ENCODE results near the gene TMUB2.
"Not testable (repeated sequence)": the region's sequence is repeated elsewhere in the genome, so short reads cannot be mapped to it uniquely, and the experiment has no call there.

TMUB2 gene

DNA sequence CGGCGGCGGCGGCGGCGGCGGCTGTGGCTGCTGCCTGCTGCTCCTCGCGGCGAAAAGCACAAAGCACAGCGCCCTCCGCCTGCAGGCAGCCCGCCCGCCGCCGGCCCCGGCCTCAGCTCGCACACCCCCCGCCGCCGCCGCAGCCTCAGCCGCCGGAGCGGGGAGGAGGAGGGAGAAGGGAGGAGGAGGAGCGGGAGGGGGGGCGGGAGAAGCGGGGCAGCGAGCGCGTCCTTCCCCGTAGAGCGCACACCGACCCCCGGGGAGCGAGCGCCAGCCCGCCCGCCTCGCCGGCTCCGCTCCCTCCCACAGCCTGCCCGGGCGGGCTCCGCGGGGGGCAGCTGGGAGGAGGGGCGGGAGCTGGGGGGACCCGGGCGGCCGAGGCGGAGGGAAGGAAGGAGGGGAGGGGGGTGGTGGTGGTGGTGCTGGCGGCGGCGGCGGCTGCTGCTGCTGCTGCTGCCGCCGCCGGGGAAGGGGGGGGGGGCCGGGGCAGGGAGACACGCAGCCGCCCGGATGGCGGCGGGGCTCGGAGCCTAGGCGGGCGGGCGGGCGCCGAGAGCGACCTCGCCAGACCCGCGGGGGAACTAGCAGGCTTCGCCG, 32.9 kb downstream of the TMUB2 start, which contains the start of gene UBTF:
Gene UBTF, minus strand, starts transcription at position 60 of the 597 bp plus-strand sequence. CDS start 1,446 bp downstream, outside the sequence.
- peak; percentile 71 for DNase-seq

- peak; percentile 64 for DNase-seq
Observed at GRCh38 chr17:44220213-44221083, 33.7 kb downstream of the TMUB2 start.

- peak; percentile 60 for DNase-seq
Observed at GRCh38 chr17:44221084-44221861, 34.5 kb downstream of the TMUB2 start.

DNA sequence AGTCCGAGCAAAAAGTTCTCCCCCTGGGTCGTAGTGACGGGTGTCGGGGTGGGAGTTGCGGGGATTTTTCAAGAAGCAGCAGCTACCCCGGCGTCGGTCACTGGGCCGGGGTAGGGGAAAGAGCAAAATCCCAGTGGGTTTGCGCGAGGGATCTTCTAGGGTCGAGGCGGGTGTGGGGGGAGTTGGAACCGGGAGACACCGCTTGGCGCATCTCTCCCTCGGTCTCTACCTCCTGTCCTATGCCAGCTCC, 35.0 kb downstream of the TMUB2 start:
- no peak for DNase-seq

GRCh38 chr17:44222112-44222869, 35.5 kb downstream of the TMUB2 start:
- peak; percentile 43 for DNase-seq

GRCh38 chr17:44223541-44224071, 36.8 kb downstream of the TMUB2 start:
- DNase-seq = no peak

DNA sequence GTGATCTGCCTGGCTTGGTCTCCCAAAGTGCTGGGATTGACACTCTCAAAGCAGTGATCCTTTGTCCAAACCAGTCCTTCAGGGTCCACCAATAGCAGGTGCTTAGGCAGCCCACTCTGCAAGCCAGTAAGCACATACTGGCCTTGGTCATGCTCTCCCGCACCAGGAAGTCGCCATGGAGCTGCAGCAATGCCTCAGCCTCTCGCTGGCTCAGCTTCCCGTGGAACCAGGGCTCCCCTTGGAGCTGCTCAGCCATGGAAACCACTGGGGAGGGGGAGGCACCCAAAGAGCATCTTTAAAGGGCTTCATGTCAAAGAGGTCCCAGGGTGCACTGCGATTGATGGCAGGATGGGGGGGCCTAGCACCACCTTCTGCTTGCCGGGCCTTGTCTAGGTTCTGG, 42.3 kb downstream of the TMUB2 start:
- no peak for DNase-seq

DNA sequence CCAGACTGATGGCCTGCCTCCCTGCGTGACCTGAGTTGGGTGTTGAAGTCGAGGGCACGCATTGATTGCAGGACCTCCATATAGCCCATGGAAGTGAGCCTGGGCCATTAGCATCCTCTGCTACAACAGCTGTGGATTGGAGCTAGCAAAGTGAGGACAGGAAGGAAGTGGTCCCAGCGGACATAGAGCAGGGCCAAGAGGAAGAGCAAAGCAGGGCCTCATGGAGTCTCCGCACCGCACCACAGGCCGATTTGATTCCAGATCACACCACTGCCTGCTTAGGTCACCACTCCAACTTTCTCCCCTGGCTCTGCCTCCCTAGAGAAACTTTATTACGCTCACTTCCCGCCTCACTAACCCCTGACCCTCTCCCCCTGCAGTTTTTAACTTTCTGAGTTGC, 43.4 kb downstream of the TMUB2 start:
- DNase-seq = no peak

DNA sequence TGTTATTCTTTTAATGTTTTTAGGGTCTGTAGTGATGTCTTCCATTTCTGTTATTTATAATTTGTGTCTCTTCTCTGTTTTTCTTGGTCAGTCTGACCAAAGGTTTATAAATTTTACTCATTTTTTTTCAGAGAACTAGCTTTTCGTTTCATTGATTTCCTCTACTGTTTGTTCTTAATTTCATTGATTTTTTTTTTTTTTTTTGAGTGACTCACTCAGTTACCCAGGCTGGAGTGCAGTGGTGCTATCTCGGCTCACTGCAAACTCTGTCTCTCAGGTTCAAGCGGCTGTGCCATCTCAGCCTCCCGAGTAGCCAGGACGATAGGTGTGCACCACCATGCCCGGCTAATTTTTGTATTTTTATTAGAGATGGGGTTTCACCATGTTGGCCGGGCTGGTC, 45.3 kb downstream of the TMUB2 start:
- DNase-seq = no peak

GRCh38 chr17:44233582-44233981, 46.8 kb downstream of the TMUB2 start:
- DNase-seq = no peak

- no peak for DNase-seq
Observed at GRCh38 chr17:44235583-44235936, 48.8 kb downstream of the TMUB2 start.

DNA sequence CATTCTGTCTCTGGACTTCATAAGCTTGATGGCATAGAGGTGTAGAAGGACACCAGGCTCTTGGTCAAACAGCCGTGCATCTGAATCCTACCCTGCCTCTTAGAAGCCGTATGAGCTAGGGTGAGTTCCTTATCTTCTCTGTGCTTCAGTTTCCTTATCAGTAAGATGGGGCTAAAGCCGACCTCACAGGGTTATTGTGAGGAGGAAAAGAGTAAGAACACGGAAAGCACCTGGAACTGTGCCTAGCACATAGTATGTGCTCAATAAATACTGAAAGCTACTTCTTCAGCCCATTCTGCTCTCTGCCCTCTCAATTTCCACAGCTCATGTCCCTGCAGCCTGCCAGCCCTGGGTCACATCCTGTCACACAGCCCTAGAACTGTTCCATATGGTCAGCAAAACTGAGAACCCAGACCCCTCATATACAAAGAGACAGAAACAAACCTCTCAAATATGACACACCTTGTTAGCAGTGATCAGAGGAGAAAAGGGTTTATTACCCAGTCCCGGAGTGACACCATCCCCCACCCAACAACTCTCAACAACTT, 49.7 kb downstream of the TMUB2 start:
- DNase-seq = no peak

GRCh38 chr17:44237886-44238285, 51.1 kb downstream of the TMUB2 start:
- DNase-seq = not testable (repeated sequence)

DNA sequence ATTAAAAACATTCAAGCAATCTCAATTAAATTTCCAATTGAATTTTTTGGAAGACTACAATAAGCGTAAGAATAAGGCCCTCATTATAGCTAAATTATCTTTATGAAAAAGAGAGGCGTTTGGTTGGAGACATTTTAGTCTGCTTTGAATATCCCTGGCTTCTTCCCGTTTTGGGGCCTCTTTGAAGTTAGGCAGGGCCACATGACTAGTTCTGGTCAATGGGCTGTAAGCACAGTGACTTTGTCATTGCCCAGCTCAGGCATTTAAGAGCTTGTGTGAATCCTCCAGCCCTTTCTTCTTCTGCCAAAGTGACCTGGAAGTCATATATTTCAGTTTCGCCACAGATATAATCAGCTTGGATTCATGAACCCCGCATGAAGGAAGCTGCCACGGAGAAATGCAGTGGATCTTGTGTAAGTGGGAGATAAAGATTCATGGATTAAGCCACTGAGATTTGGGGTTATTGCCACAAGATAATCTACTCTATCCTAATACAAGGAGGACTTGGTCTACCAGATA, 54.4 kb downstream of the TMUB2 start:
- no peak for DNase-seq

Measured in stimulated activated CD4-positive, alpha-beta T cell treated with anti-CD3 and anti-CD28 coated beads, Interleukin-4, amount 100 ng/mL, for 1 hour (primary cell).